Activated CD8-positive, alpha-beta T cell treated with anti-CD3 and anti-CD28 coated beads for 36 hours (primary cell): ENCODE results near the gene MYO3B. TPM values are rescaled to one million over a fixed set of nuclear protein-coding genes. Genes with fewer than 3 reads are reported as not detected.
"Not testable (repeated sequence)": the region's sequence is repeated elsewhere in the genome, so short reads cannot be mapped to it uniquely, and the experiment has no call there.

ENCODE experiments used
- ATAC-seq: fragments of 200-7000 bp; cut with Tn5 transposase; one replicate; pipeline ENCODE4 v1.10.0; 2021; ENCODE audit warnings: mild to moderate bottlenecking, moderate library complexity
- CTCF ChIA-PET: fragments of 350-600 bp; sonication (Branson Sonifier 250); formaldehyde crosslinking; loops from one replicate; lab custom pipeline; 2021; ENCODE audit warnings: antibody characterized with exemption; lab: Charles Lee
- POLR2A ChIA-PET: fragments of 350-600 bp; sonication (Branson Sonifier 250); formaldehyde crosslinking; loops from one replicate; lab custom pipeline; 2021; ENCODE audit warnings: antibody characterized with exemption; lab: Charles Lee
- DNase-seq: peaks from one replicate; pipeline ENCODE4 v3.0.0-alpha.2; 2020
- H3K27ac Mint-ChIP-seq: one replicate; pipeline ENCODE4 v1.8.0; 2021; ENCODE audit warnings: mild to moderate bottlenecking, mixed read lengths
- H3K27me3 Mint-ChIP-seq: one replicate; pipeline ENCODE4 v1.8.0; 2021; ENCODE audit warnings: mixed read lengths
- H3K36me3 Mint-ChIP-seq: one replicate; pipeline ENCODE4 v1.8.0; 2021; ENCODE audit warnings: low read depth, mixed read lengths
- H3K4me1 Mint-ChIP-seq: one replicate; pipeline ENCODE4 v1.8.0; 2021; ENCODE audit warnings: low read depth, mixed read lengths
- H3K4me3 Mint-ChIP-seq: one replicate; pipeline ENCODE4 v1.8.0; 2021; ENCODE audit warnings: mild to moderate bottlenecking, moderate library complexity, mixed read lengths
- H3K9me3 Mint-ChIP-seq: one replicate; pipeline ENCODE4 v1.8.0; 2021; ENCODE audit warnings: mixed read lengths
- CTCF ChIP-seq: fragments of 200-600 bp; IDR thresholded peaks from one replicate; pipeline ENCODE4 v1.8.0; 2022; ENCODE audit warnings: antibody characterized with exemption, mild to moderate bottlenecking
- intact Hi-C: fragments of 100-400 bp; cut with micrococcal nuclease; formaldehyde crosslinking; loops from one replicate; pipeline ENCODE4 v1.10.0; 2022
- total RNA-seq, 2 experiments: library from RNA; stranded (reverse); gene quantifications; one replicate each; pipeline ENCODE4 v1.2.3, GENCODE V29; 2021

The MYO3B gene
- total RNA-seq, 2 experiments from 2014 or later = 0.09 to 0.20 TPM

GRCh38 chr2:170464268-170464667 is 286.3 kb downstream of the MYO3B start:
- TF ChIP-seq CTCF = no peak
- intact Hi-C loops = no loop called here
- H3K27ac Mint-ChIP-seq = no peak overlapping the region
- POLR2A ChIA-PET = no interaction called here
- H3K4me3 Mint-ChIP-seq = no peak overlapping the region
- no peaks in the 10 kb centered on the region for H3K36me3 Mint-ChIP-seq
- CTCF ChIA-PET = no interaction called here
- H3K9me3 Mint-ChIP-seq = no peaks in the 10 kb centered on the region
- H3K4me1 Mint-ChIP-seq = peaks cover 2% of the 10 kb centered on the region
- H3K27me3 Mint-ChIP-seq = no peaks in the 10 kb centered on the region
- ATAC-seq = no peak
- DNase-seq = no peak

- no peak for ATAC-seq
- intact Hi-C loops = no loop called here
- POLR2A ChIA-PET = no interaction called here
- no peaks in the 10 kb centered on the region for H3K36me3 Mint-ChIP-seq
- peaks cover 2% of the 10 kb centered on the region for H3K4me1 Mint-ChIP-seq
- no peak for TF ChIP-seq CTCF
- no peak for DNase-seq
- H3K9me3 Mint-ChIP-seq = no peaks in the 10 kb centered on the region
- H3K27me3 Mint-ChIP-seq = no peaks in the 10 kb centered on the region
- CTCF ChIA-PET = no interaction called here
- H3K4me3 Mint-ChIP-seq = no peak overlapping the region
- no peak overlapping the region for H3K27ac Mint-ChIP-seq
Observed at GRCh38 chr2:170465241-170465640, 287.3 kb downstream of the MYO3B start.

GRCh38 chr2:170466632-170467031 is 288.7 kb downstream of the MYO3B start:
- no peak overlapping the region for H3K4me3 Mint-ChIP-seq
- no peak overlapping the region for H3K27ac Mint-ChIP-seq

GRCh38 chr2:170467568-170468422 is 289.8 kb downstream of the MYO3B start:
- TF ChIP-seq CTCF = no peak
- intact Hi-C loops = no loop called here
- Mint-ChIP-seq H3K4me1 (peaks cover 2% of the 10 kb centered on the region), H3K36me3 (no peaks in the 10 kb centered on the region), H3K9me3 (no peaks in the 10 kb centered on the region), H3K27ac (no peak overlapping the region), H3K27me3 (no peaks in the 10 kb centered on the region), H3K4me3 (no peak overlapping the region)
- DNase-seq (no peak), ATAC-seq (no peak)
- POLR2A ChIA-PET = no interaction called here
- CTCF ChIA-PET = no interaction called here

More at GRCh38 chr2:170466632-170467031, 288.7 kb downstream of the MYO3B start:
- POLR2A ChIA-PET = no interaction called here
- no peak for ATAC-seq
- DNase-seq = no peak
- Mint-ChIP-seq H3K27me3 (no peaks in the 10 kb centered on the region), H3K36me3 (no peaks in the 10 kb centered on the region), H3K4me1 (peaks cover 2% of the 10 kb centered on the region), H3K9me3 (no peaks in the 10 kb centered on the region)
- no peak for TF ChIP-seq CTCF
- CTCF ChIA-PET = interaction anchor here (1.2 kb wide), 1 partner anchor 57 kb away, joined by 3 read pairs; no protein-coding TSS in a partner anchor
- intact Hi-C loops = no loop called here

- Mint-ChIP-seq H3K27me3 (no peaks in the 10 kb centered on the region), H3K36me3 (no peaks in the 10 kb centered on the region), H3K4me1 (peaks cover 2% of the 10 kb centered on the region), H3K4me3 (no peak overlapping the region), H3K9me3 (no peaks in the 10 kb centered on the region), H3K27ac (no peak overlapping the region)
- DNase-seq (no peak), ATAC-seq (no peak)
- ChIA-PET POLR2A (no interaction called here), CTCF (no interaction called here)
- intact Hi-C loops = no loop called here
- TF ChIP-seq CTCF = no peak
Observed at GRCh38 chr2:170468557-170468956, 290.6 kb downstream of the MYO3B start.

- DNase-seq, H3K27me3 Mint-ChIP-seq, H3K4me1 Mint-ChIP-seq, POLR2A ChIA-PET, H3K9me3 Mint-ChIP-seq, ATAC-seq, H3K36me3 Mint-ChIP-seq, CTCF ChIA-PET, H3K27ac Mint-ChIP-seq, H3K4me3 Mint-ChIP-seq, intact Hi-C loops: not testable (repeated sequence)
Observed at GRCh38 chr2:170472498-170472897, 294.6 kb downstream of the MYO3B start.
